Hepatocyte (in vitro differentiated cells): ENCODE data around the gene IL1RAPL1. TPM values are rescaled to one million over a fixed set of nuclear protein-coding genes. Genes with fewer than 3 reads are reported as not detected.

Source experiments
- DNase-seq: peaks from one replicate; pipeline ENCODE4 v3.0.0-alpha.2; 2016; ENCODE audit warnings: low spot score
- H2AFZ ChIP-seq: fragments of 200-600 bp; sonication (generic); 2 replicates; pipeline ENCODE4 v1.6.0; 2016; ENCODE audit warnings: antibody characterized with exemption, mild to moderate bottlenecking
- H3K27ac ChIP-seq: fragments of 200-600 bp; sonication (generic); 2 replicates; pipeline ENCODE4 v1.5.1; 2016; ENCODE audit warnings: mild to moderate bottlenecking
- H3K27me3 ChIP-seq: fragments of 200-600 bp; sonication (generic); 2 replicates; pipeline ENCODE4 v1.6.1; 2016
- H3K36me3 ChIP-seq: fragments of 200-600 bp; sonication (generic); replicated peaks from 2 replicates; pipeline ENCODE4 v1.5.1; 2016; ENCODE audit warnings: low read depth; ENCODE audit not compliant: insufficient read depth
- H3K4me1 ChIP-seq: fragments of 200-600 bp; sonication (generic); 2 replicates; pipeline ENCODE4 v1.5.1; 2016; ENCODE audit warnings: mild to moderate bottlenecking, moderate library complexity; ENCODE audit not compliant: insufficient read depth
- H3K4me2 ChIP-seq: fragments of 200-600 bp; sonication (generic); 2 replicates; pipeline ENCODE4 v1.6.0; 2016
- H3K4me3 ChIP-seq: fragments of 200-600 bp; sonication (generic); 2 replicates; pipeline ENCODE4 v1.5.1; 2016; ENCODE audit warnings: mild to moderate bottlenecking
- H3K79me2 ChIP-seq: fragments of 200-600 bp; sonication (generic); 2 replicates; pipeline ENCODE4 v1.6.0; 2017; ENCODE audit warnings: mild to moderate bottlenecking
- H3K9me2 ChIP-seq: fragments of 200-600 bp; sonication (generic); replicated peaks from 2 replicates; pipeline ENCODE4 v1.6.0; 2017; ENCODE audit warnings: mild to moderate bottlenecking; ENCODE audit not compliant: insufficient read depth
- H3K9me3 ChIP-seq: fragments of 200-600 bp; sonication (generic); 2 replicates; pipeline ENCODE4 v1.5.1; 2016; ENCODE audit warnings: low read depth, mild to moderate bottlenecking
- H4K20me1 ChIP-seq: fragments of 200-600 bp; sonication (generic); 2 replicates; pipeline ENCODE4 v1.6.0; 2016; ENCODE audit warnings: mild to moderate bottlenecking; ENCODE audit not compliant: insufficient read depth, poor library complexity, severe bottlenecking
- EZH2 ChIP-seq: fragments of 200-600 bp; sonication (generic); IDR thresholded peaks from 2 replicates; pipeline ENCODE4 v1.6.1; 2016; ENCODE audit warnings: antibody characterized with exemption, mild to moderate bottlenecking, borderline replicate concordance
- EZH2phosphoT487 ChIP-seq: fragments of 200-600 bp; sonication (generic); IDR thresholded peaks from one replicate; pipeline ENCODE4 v1.6.1; 2018; ENCODE audit warnings: antibody characterized with exemption, mild to moderate bottlenecking, low read depth, moderate library complexity; ENCODE audit not compliant: unreplicated experiment, severe bottlenecking
- WGBS: methylation state at CpG from one replicate; pipeline ENCODE4 v1.1.6; 2016; ENCODE audit warnings: low lambda C conversion rate; ENCODE audit errors: missing lambda C conversion rate; 5-methylcytosine and 5-hydroxymethylcytosine counted together
- polyA plus RNA-seq: library from polyadenylated mRNA; unstranded; fragments of >200 nt; fragmentation: Nextera tagmentation; extraction: Ambion mirVana; gene quantifications from 2 replicates; pipeline ENCODE4 v1.2.1, GENCODE V29; 2016
- total RNA-seq: library from RNA; depleted of rRNA; stranded (reverse); fragments of >200 nt; gene quantifications from 2 replicates; pipeline ENCODE4 v1.2.3, GENCODE V29; 2014
- TF ChIP-seq, protein P1 (sequence below): fragments of 200-600 bp; sonication (generic); IDR thresholded peaks from 2 replicates; pipeline ENCODE4 v1.5.1; 2016; ENCODE audit warnings: antibody characterized with exemption, mild to moderate bottlenecking; ENCODE audit not compliant: poor library complexity

IL1RAPL1 gene
- total and polyA plus RNA-seq, 2 experiments from 2014 or later = 0.89 to 2.7 TPM

- Histone ChIP-seq H4K20me1 (no peaks in the 10 kb centered on the region), H2AFZ (no peak overlapping the region), H3K27ac (no peak overlapping the region), H3K79me2 (no peaks in the 10 kb centered on the region), H3K9me2 (no peaks in the 10 kb centered on the region), H3K27me3 (no peaks in the 10 kb centered on the region), H3K9me3 (no peaks in the 10 kb centered on the region), H3K4me2 (no peak overlapping the region), H3K36me3 (no peaks in the 10 kb centered on the region), H3K4me1 (no peaks in the 10 kb centered on the region), H3K4me3 (no peak overlapping the region)
- WGBS = 90% methylated on average over 2 of the region's 2 CpGs
- DNase-seq = no peak
- no peak for TF ChIP-seq EZH2phosphoT487
- TF ChIP-seq, protein P1, sequence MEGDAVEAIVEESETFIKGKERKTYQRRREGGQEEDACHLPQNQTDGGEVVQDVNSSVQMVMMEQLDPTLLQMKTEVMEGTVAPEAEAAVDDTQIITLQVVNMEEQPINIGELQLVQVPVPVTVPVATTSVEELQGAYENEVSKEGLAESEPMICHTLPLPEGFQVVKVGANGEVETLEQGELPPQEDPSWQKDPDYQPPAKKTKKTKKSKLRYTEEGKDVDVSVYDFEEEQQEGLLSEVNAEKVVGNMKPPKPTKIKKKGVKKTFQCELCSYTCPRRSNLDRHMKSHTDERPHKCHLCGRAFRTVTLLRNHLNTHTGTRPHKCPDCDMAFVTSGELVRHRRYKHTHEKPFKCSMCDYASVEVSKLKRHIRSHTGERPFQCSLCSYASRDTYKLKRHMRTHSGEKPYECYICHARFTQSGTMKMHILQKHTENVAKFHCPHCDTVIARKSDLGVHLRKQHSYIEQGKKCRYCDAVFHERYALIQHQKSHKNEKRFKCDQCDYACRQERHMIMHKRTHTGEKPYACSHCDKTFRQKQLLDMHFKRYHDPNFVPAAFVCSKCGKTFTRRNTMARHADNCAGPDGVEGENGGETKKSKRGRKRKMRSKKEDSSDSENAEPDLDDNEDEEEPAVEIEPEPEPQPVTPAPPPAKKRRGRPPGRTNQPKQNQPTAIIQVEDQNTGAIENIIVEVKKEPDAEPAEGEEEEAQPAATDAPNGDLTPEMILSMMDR = no peak
- TF ChIP-seq EZH2 = no peak
Measured at GRCh38 chrX:29643181-29643580, 1055.9 kb downstream of the IL1RAPL1 start.

DNA sequence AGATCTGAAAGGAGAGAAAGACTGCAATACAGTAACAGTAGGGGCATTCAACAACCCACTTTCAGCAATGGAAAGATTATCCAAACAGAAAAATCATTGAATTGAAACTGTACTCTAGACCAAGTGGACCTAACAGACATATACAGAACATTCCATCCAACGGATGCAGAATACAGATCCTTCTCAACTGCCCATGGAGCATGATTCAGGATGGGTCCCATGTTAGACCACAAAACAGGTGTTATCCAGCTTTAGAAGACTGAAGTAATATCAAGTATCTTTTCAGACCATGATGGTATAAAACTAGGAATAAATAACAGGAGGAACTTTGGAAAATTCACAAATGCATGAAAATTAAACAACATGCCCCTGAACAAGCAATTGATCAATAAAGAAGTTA is 1060.9 kb downstream of the IL1RAPL1 start:
- Histone ChIP-seq H3K79me2 (no peaks in the 10 kb centered on the region), H4K20me1 (no peaks in the 10 kb centered on the region), H3K27ac (no peak overlapping the region), H3K36me3 (no peaks in the 10 kb centered on the region), H3K27me3 (no peaks in the 10 kb centered on the region), H3K9me2 (no peaks in the 10 kb centered on the region), H3K9me3 (no peaks in the 10 kb centered on the region), H3K4me2 (no peak overlapping the region), H2AFZ (no peak overlapping the region), H3K4me1 (no peaks in the 10 kb centered on the region), H3K4me3 (no peak overlapping the region)
- no peak for DNase-seq
- whole genome bisulfite sequencing = 85% methylated on average over 1 of the region's 1 CpG
- no peak for TF ChIP-seq EZH2

GRCh38 chrX:29652484-29652883 is 1065.2 kb downstream of the IL1RAPL1 start:
- H3K4me2 ChIP-seq = no peak overlapping the region
- H3K27me3 ChIP-seq = no peaks in the 10 kb centered on the region
- H3K4me1 ChIP-seq = no peaks in the 10 kb centered on the region
- no peaks in the 10 kb centered on the region for H3K79me2 ChIP-seq
- H4K20me1 ChIP-seq = no peaks in the 10 kb centered on the region
- no peak overlapping the region for H3K4me3 ChIP-seq
- no peak overlapping the region for H2AFZ ChIP-seq
- no peak for DNase-seq
- no peak overlapping the region for H3K27ac ChIP-seq
- H3K9me2 ChIP-seq = no peaks in the 10 kb centered on the region
- TF ChIP-seq, protein P1 = no peak
- TF ChIP-seq EZH2 (no peak), EZH2phosphoT487 (no peak)
- WGBS = 39% methylated on average over 1 of the region's 1 CpG
- no peaks in the 10 kb centered on the region for H3K36me3 ChIP-seq
- H3K9me3 ChIP-seq = no peaks in the 10 kb centered on the region

- H4K20me1 ChIP-seq = no peaks in the 10 kb centered on the region
- no peaks in the 10 kb centered on the region for H3K4me1 ChIP-seq
- H2AFZ ChIP-seq = no peak overlapping the region
- no peak overlapping the region for H3K4me3 ChIP-seq
- H3K4me2 ChIP-seq = no peak overlapping the region
- H3K27ac ChIP-seq = no peak overlapping the region
- H3K27me3 ChIP-seq = no peaks in the 10 kb centered on the region
- H3K79me2 ChIP-seq = no peaks in the 10 kb centered on the region
- no peak for DNase-seq
- TF ChIP-seq, protein P1 = no peak
- no peak for TF ChIP-seq EZH2phosphoT487
- no peaks in the 10 kb centered on the region for H3K9me3 ChIP-seq
- no peaks in the 10 kb centered on the region for H3K36me3 ChIP-seq
- peaks cover 4% of the 10 kb centered on the region for H3K9me2 ChIP-seq
Measured at GRCh38 chrX:29653721-29654120, 1066.5 kb downstream of the IL1RAPL1 start.
